Osteoblast (primary cell): ENCODE measurements around the gene MCRS1. TPM values are rescaled to one million over a fixed set of nuclear protein-coding genes. Genes with fewer than 3 reads are reported as not detected.
A peak's percentile ranks its signal among the peaks of the same experiment; 100 is the strongest.

Experiments used
- DNase-seq: peaks from one replicate; pipeline ENCODE4 v3.0.0; 2011; ENCODE audit warnings: low spot score, mixed read lengths; ENCODE audit not compliant: insufficient read length; ENCODE audit errors: missing footprints
- H2AFZ ChIP-seq: 2 replicates; pipeline ENCODE4 v1.6.0; 2011; ENCODE audit warnings: mild to moderate bottlenecking, low read length
- H3K27ac ChIP-seq: 2 replicates; pipeline ENCODE4 v1.5.1; 2011; ENCODE audit warnings: mild to moderate bottlenecking, low read depth, low read length, moderate library complexity
- H3K27me3 ChIP-seq: 2 replicates; pipeline ENCODE4 v1.6.0; 2012; ENCODE audit warnings: mild to moderate bottlenecking, control low read depth, inconsistent platforms, low read length, moderate library complexity; ENCODE audit not compliant: insufficient read depth
- H3K36me3 ChIP-seq: 2 replicates; pipeline ENCODE4 v1.5.1; 2011; ENCODE audit warnings: mild to moderate bottlenecking, low read length, control low read depth, moderate library complexity; ENCODE audit not compliant: insufficient read depth
- H3K4me1 ChIP-seq: 2 replicates; pipeline ENCODE4 v1.5.1; 2011; ENCODE audit warnings: mild to moderate bottlenecking, low read length, control low read depth, moderate library complexity; ENCODE audit not compliant: insufficient read depth
- H3K4me2 ChIP-seq: 2 replicates; pipeline ENCODE4 v1.6.0; 2011; ENCODE audit warnings: mild to moderate bottlenecking, low read length; ENCODE audit not compliant: insufficient read depth
- H3K4me3 ChIP-seq: fragments of 200-600 bp; sonication (generic); 3 replicates; pipeline ENCODE4 v1.5.1; 2012; ENCODE audit warnings: mild to moderate bottlenecking, low read length, inconsistent platforms; ENCODE audit not compliant: insufficient read depth
- H3K79me2 ChIP-seq: 2 replicates; pipeline ENCODE4 v1.6.0; 2012; ENCODE audit warnings: mild to moderate bottlenecking, low read length, control low read depth, inconsistent platforms; ENCODE audit not compliant: insufficient read depth
- H3K9me3 ChIP-seq: 2 replicates; pipeline ENCODE4 v1.5.1; 2011; ENCODE audit warnings: low read depth, low read length, control low read depth
- H4K20me1 ChIP-seq: 2 replicates; pipeline ENCODE4 v1.6.0; 2012; ENCODE audit warnings: mild to moderate bottlenecking, low read length, control low read depth; ENCODE audit not compliant: insufficient read depth
- total RNA-seq: library from RNA; depleted of rRNA; stranded (reverse); fragments of >200 nt; gene quantifications from 2 replicates; pipeline ENCODE4 v1.2.3, GENCODE V29; 2012
- TF ChIP-seq, protein P1 (sequence below): IDR thresholded peaks from 2 replicates; pipeline ENCODE4 v1.5.1; 2011; ENCODE audit warnings: mild to moderate bottlenecking, low read depth, low read length, moderate library complexity; ENCODE audit errors: extremely low read depth

The MCRS1 gene
- total RNA-seq, 1 donor: 56.5 TPM

DNA sequence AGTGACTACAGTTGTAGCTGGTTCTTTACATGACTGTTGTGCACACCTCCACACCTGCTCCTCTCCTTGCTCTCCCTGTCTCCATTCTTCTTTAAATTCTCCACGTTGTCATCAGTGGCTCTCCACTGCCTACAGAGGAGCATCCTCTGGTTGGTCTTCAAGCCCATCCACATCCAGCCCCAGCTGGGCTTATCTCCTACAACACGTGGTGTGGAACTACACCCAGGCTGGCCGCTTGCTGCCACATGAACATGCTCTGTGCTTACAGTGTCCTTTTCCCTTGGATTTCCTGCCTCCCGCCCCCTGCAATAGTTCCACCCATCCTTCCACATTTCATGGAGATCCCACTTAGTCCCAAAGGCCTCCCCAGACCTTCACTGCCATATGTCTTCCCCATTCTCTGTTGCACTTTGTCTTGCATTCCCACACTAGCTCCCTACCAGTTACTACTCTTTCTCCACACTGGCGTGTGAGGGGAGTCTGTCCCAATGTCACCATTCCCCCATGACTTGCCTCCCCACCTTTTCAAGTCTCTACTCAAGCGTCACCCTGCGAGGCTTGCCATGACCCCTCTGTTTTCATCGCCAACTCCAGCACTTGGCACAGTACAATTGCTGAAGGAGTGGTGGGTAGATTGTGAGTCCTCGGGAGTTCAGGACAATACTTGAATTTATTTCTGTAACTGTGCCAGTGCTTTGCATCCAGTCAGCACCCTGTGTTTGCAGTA is 9.8 kb upstream of the MCRS1 start:
- Histone ChIP-seq H3K4me2 (no peak overlapping the region), H3K9me3 (no peaks in the 10 kb centered on the region), H3K4me1 (no peaks in the 10 kb centered on the region), H3K27me3 (no peaks in the 10 kb centered on the region), H3K36me3 (no peaks in the 10 kb centered on the region), H2AFZ (no peak overlapping the region), H3K4me3 (no peak overlapping the region), H3K79me2 (peaks cover 4% of the 10 kb centered on the region), H4K20me1 (peaks cover 16% of the 10 kb centered on the region), H3K27ac (no peak overlapping the region)
- TF ChIP-seq, protein P1, sequence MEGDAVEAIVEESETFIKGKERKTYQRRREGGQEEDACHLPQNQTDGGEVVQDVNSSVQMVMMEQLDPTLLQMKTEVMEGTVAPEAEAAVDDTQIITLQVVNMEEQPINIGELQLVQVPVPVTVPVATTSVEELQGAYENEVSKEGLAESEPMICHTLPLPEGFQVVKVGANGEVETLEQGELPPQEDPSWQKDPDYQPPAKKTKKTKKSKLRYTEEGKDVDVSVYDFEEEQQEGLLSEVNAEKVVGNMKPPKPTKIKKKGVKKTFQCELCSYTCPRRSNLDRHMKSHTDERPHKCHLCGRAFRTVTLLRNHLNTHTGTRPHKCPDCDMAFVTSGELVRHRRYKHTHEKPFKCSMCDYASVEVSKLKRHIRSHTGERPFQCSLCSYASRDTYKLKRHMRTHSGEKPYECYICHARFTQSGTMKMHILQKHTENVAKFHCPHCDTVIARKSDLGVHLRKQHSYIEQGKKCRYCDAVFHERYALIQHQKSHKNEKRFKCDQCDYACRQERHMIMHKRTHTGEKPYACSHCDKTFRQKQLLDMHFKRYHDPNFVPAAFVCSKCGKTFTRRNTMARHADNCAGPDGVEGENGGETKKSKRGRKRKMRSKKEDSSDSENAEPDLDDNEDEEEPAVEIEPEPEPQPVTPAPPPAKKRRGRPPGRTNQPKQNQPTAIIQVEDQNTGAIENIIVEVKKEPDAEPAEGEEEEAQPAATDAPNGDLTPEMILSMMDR: no peak
- DNase-seq: no peak

DNA sequence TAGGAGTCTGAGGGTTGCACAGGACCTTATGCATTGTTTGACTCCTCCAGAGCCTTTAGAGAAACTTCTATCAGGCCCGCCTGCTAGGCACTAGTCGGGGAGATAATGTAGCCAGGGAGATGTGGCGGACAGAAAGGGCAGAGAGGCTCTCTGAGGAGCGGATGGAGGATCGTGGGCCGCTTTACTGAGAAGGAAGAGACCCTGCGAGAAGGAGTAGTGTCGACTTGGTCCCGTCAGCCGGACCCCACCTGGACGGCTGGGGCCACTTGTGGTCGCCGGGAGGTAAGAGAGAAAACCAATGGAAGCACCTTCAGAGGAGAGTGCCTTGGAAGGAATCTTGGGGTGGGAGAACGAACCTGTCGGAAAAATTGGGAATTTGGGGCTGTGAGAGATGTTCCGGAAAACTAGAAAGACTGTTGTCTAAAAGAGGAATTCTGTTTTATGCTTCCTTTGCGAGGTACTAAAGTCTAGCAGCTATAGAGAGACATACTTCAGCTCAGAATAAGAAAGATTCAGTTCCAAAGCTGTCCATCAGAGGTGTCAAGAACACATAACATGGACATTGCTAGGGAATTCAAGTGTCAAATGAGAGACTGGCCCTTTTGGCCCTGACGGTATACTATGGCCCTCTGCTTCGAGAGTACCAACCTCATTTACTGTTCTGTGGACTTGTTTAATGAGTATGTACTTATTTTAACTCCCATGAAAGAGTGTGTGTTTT is 660 bp upstream of the MCRS1 start:
- no peaks in the 10 kb centered on the region for H3K9me3 ChIP-seq
- peak; percentile 90 for DNase-seq
- H3K4me1 ChIP-seq: peaks cover 14% of the 10 kb centered on the region
- H3K4me3 ChIP-seq: peak overlapping the region; percentile 87
- peaks cover 13% of the 10 kb centered on the region for H3K36me3 ChIP-seq
- H3K4me2 ChIP-seq: peak overlapping the region; percentile 81
- peaks cover 56% of the 10 kb centered on the region for H3K79me2 ChIP-seq
- H3K27ac ChIP-seq: peak overlapping the region; percentile 92
- H4K20me1 ChIP-seq: no peaks in the 10 kb centered on the region
- no peaks in the 10 kb centered on the region for H3K27me3 ChIP-seq
- H2AFZ ChIP-seq: peak overlapping the region; percentile 92
- TF ChIP-seq, protein P1: no peak

DNA sequence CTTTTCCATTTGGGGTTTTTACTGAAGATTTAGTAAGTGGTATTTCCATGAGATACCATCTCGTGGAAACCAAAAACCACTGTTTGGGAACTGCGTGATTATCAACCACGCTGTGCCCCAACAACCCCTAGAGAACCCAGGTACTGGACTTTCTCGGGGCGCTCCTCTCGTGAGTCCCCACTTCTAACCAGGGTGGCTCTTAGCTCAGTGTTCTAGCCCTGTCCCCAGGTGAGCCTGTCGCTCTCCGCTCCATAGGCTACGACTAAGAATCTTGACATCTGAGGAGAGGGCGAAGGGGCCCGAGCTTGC is 686 bp downstream of the MCRS1 start:
- Histone ChIP-seq H3K4me1 (peaks cover 14% of the 10 kb centered on the region), H3K27me3 (no peaks in the 10 kb centered on the region), H3K4me2 (peak overlapping the region; percentile 81), H3K27ac (peak overlapping the region; percentile 92), H3K36me3 (peaks cover 26% of the 10 kb centered on the region), H2AFZ (peak overlapping the region; percentile 92), H3K79me2 (peaks cover 56% of the 10 kb centered on the region), H3K4me3 (peak overlapping the region; percentile 87), H3K9me3 (no peaks in the 10 kb centered on the region), H4K20me1 (no peaks in the 10 kb centered on the region)
- DNase-seq: no peak
- TF ChIP-seq, protein P1: no peak

DNA sequence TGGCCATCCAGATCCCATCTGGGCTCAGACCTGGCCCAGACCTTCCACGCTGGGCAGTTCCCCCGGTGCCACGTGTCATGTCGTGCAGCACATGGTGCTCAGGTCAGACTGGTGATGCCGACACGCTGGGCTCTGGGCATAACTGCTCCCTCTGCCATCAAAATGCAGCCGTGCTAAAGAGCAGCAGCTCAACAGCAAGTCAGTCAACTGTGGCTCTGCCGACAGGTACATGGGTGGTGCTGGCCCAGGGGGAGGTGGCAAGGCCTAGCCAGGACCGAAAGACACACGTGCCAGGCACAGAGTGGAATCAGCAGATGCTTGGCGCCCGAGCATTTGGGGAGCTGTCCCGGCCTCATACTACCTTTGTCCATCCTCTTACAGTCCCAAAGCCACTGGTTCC is 1.6 kb downstream of the MCRS1 start:
- H3K27ac ChIP-seq: peak overlapping the region; percentile 20
- peaks cover 14% of the 10 kb centered on the region for H3K4me1 ChIP-seq
- H3K4me3 ChIP-seq: no peak overlapping the region

More for the DNA sequence above, 1.6 kb downstream of the MCRS1 start:
- Histone ChIP-seq H4K20me1 (no peaks in the 10 kb centered on the region), H3K36me3 (peaks cover 35% of the 10 kb centered on the region), H2AFZ (no peak overlapping the region), H3K79me2 (peaks cover 49% of the 10 kb centered on the region), H3K4me2 (no peak overlapping the region), H3K27me3 (no peaks in the 10 kb centered on the region), H3K9me3 (no peaks in the 10 kb centered on the region)
- TF ChIP-seq, protein P1: no peak
- DNase-seq: no peak
